WTC11 (cell line): ENCODE results near the gene PRAMEF11.
"Not testable (repeated sequence)": the region's sequence is repeated elsewhere in the genome, so short reads cannot be mapped to it uniquely, and the experiment has no call there.

Experiments
- ATF3 ChIP-seq: sonication (generic); formaldehyde crosslinking; conservative IDR thresholded peaks from 2 replicates; pipeline ENCODE4 v1.8.1; 2022; ENCODE audit warnings: mild to moderate bottlenecking, missing genetic modification reagents
- ATF6 ChIP-seq: sonication (generic); formaldehyde crosslinking; IDR thresholded peaks from 2 replicates; pipeline ENCODE4 v1.8.1; 2023; ENCODE audit warnings: mild to moderate bottlenecking, missing genetic modification reagents
- CDX4 ChIP-seq: fragments of 250-450 bp; sonication (Bioruptor Pico); IDR thresholded peaks from 2 replicates; pipeline ENCODE4 v1.9.0; 2021; ENCODE audit warnings: moderate library complexity, mild to moderate bottlenecking, inconsistent platforms, borderline replicate concordance
- CREB1 ChIP-seq: sonication (generic); formaldehyde crosslinking; IDR thresholded peaks from 2 replicates; pipeline ENCODE4 v1.8.0; 2023; ENCODE audit warnings: mild to moderate bottlenecking, missing genetic modification reagents
- CTCF ChIP-seq: fragments of 200-600 bp; IDR thresholded peaks from 2 replicates; pipeline ENCODE4 v1.8.0; 2022; ENCODE audit warnings: antibody characterized with exemption
- ETV6 ChIP-seq: sonication (generic); formaldehyde crosslinking; IDR thresholded peaks from 2 replicates; pipeline ENCODE4 v1.8.1; 2022; ENCODE audit warnings: mild to moderate bottlenecking, missing genetic modification reagents
- FOXJ3 ChIP-seq: sonication (generic); formaldehyde crosslinking; IDR thresholded peaks from 2 replicates; pipeline ENCODE4 v1.9.0; 2021; ENCODE audit warnings: missing genetic modification reagents, mild to moderate bottlenecking, borderline replicate concordance
- FOXP4 ChIP-seq: sonication (generic); formaldehyde crosslinking; IDR thresholded peaks from 2 replicates; pipeline ENCODE4 v1.8.0; 2022; ENCODE audit warnings: mild to moderate bottlenecking, missing genetic modification reagents
- IRF1 ChIP-seq: sonication (generic); formaldehyde crosslinking; IDR thresholded peaks from 2 replicates; pipeline ENCODE4 v1.8.0; 2023; ENCODE audit warnings: missing genetic modification reagents
- NR3C1 ChIP-seq: sonication (generic); formaldehyde crosslinking; conservative IDR thresholded peaks from 2 replicates; pipeline ENCODE4 v1.8.1; 2023; ENCODE audit warnings: low read depth, mild to moderate bottlenecking, missing genetic modification reagents
- SMAD3 ChIP-seq: sonication (generic); formaldehyde crosslinking; IDR thresholded peaks from 2 replicates; pipeline ENCODE4 v1.8.0; 2022; ENCODE audit warnings: missing genetic modification reagents, mild to moderate bottlenecking, borderline replicate concordance

GRCh38 chr1:12784729-12785128, 46.5 kb downstream of the PRAMEF11 start:
- not testable (repeated sequence) for TF ChIP-seq CDX4 (CRISPR knock-in tag); CREB1 (CRISPR knock-in tag); NR3C1; CTCF; FOXP4; FOXJ3 (CRISPR knock-in tag); IRF1; ATF6 (CRISPR knock-in tag); ETV6 (CRISPR knock-in tag); ATF3 (CRISPR knock-in tag); SMAD3
